ENCODE results near the gene OPRM1.
"Not testable (repeated sequence)": the region's sequence is repeated elsewhere in the genome, so short reads cannot be mapped to it uniquely, and the experiment has no call there.

Gene OPRM1

DNA sequence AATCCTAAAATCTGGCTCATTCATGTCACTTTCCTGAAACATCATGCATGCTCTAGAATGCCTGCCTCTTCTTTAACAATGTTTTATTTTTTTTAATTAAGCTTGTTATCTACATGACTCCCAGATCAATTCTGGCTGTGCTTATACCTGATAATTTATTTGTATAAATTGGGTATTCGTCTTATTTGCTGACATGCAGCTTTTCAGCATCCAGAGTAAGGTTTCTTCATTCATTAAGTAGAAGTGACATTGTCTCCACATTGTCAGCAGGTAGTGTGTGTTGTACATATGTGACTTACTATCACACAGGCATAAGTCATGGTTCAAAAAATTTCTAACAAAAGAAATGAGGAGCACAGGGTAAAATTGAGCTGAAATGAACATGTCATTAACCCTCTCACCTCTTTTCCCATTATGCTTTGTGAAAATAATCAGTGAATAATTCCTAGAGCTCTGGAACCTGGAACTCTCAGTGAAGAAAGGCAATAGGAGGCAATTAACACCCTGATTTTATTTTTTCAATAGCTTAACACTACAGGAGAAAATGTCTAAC, 157.4 kb downstream of the OPRM1 start:
- Histone ChIP-seq H3K27me3 (ENCODE audit: control insufficient read depth in 5 of 5, insufficient read depth in 4 of 5, low read length in 5 of 5) (no peaks in the 10 kb centered on the region), H3K9me3 (ENCODE audit: control insufficient read depth in 5 of 5, low read length in 5 of 5) (no peaks in the 10 kb centered on the region), H3K27ac (ENCODE audit: low read depth, low read length) (no peak overlapping the region), H3K9ac (ENCODE audit: low read length in 5 of 5) (no peak overlapping the region), H3K4me1 (ENCODE audit: control insufficient read depth in 5 of 5, insufficient read depth in 5 of 5, low read length in 5 of 5) (peaks cover 0 to 6% (median 3%) of the 10 kb centered on the region in 5 donors), H3K36me3 (ENCODE audit: control insufficient read depth in 5 of 5, insufficient read depth in 5 of 5, low read length in 5 of 5) (no peaks in the 10 kb centered on the region), H3K4me3 (ENCODE audit: low read depth in 1 of 5, low read length in 5 of 5) (no peak overlapping the region)

DNA sequence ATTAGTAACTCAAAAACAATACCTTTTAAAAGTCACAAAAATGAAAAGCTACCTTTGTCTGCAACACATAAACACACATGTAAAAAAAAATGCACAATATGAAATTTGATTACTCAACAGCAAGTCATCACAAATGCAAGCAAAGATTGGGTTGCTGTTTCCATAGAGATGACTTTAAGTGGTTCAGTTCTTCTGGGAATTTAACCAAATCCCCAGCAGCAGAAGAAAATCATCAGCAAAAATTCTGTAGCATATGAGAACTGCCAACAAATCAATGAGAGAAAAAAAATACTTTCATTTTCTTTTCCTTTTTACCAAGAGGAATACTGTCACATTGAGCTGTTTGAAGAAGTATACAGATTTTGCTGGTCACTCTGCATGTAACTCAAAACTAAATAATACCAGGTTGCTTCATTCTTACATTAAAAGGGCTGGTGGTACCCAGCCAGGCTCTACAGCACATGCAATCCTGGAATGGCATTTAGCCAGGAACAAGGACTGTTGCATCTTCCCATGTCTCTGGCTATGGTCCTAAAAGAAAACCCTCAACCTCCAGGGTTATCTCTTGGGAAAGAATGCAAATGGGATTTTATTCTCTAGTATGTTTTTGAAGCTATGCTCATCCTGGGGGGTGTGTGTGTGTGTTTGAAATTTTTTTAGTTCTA, 158.3 kb downstream of the OPRM1 start:
- peak overlapping the region in 1 of 5 donors; percentile 40 for H3K9ac ChIP-seq (ENCODE audit: low read length in 5 of 5)
- peaks cover 0 to 6% (median 3%) of the 10 kb centered on the region in 5 donors for H3K4me1 ChIP-seq (ENCODE audit: control insufficient read depth in 5 of 5, insufficient read depth in 5 of 5, low read length in 5 of 5)
- H3K36me3 ChIP-seq (ENCODE audit: control insufficient read depth in 5 of 5, insufficient read depth in 5 of 5, low read length in 5 of 5): no peaks in the 10 kb centered on the region
- H3K27me3 ChIP-seq (ENCODE audit: control insufficient read depth in 5 of 5, insufficient read depth in 4 of 5, low read length in 5 of 5): no peaks in the 10 kb centered on the region
- H3K9me3 ChIP-seq (ENCODE audit: control insufficient read depth in 5 of 5, low read length in 5 of 5): no peaks in the 10 kb centered on the region
- H3K27ac ChIP-seq (ENCODE audit: low read depth, low read length): no peak overlapping the region
- no peak overlapping the region for H3K4me3 ChIP-seq (ENCODE audit: low read depth in 1 of 5, low read length in 5 of 5)

DNA sequence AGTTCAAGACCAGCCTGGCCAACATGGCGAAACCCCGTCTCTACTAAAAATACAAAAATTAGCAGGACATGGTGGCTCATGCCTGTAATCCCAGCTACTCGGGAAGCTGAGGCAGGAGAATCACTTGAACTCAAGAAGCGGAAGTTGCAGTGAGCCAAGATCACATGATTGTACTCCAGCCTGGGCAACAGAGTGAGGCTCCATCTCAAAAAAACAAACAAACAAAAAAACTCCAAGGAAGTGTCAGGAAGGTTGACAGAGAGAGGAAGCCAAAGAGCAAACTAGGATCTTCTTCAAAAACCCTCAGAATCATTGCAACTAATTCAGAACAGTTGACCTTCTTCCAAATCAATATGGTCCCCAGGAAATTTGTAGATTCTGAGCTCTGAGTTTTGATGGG, 162.6 kb downstream of the OPRM1 start:
- not testable (repeated sequence) for H3K27me3 ChIP-seq (ENCODE audit: control insufficient read depth in 5 of 5, insufficient read depth in 4 of 5, low read length in 5 of 5); H3K27ac ChIP-seq (ENCODE audit: low read depth, low read length); H3K9me3 ChIP-seq (ENCODE audit: control insufficient read depth in 5 of 5, low read length in 5 of 5); H3K4me1 ChIP-seq (ENCODE audit: control insufficient read depth in 5 of 5, insufficient read depth in 5 of 5, low read length in 5 of 5); H3K36me3 ChIP-seq (ENCODE audit: control insufficient read depth in 5 of 5, insufficient read depth in 5 of 5, low read length in 5 of 5); H3K9ac ChIP-seq (ENCODE audit: low read length in 5 of 5); H3K4me3 ChIP-seq (ENCODE audit: low read depth in 1 of 5, low read length in 5 of 5)

DNA sequence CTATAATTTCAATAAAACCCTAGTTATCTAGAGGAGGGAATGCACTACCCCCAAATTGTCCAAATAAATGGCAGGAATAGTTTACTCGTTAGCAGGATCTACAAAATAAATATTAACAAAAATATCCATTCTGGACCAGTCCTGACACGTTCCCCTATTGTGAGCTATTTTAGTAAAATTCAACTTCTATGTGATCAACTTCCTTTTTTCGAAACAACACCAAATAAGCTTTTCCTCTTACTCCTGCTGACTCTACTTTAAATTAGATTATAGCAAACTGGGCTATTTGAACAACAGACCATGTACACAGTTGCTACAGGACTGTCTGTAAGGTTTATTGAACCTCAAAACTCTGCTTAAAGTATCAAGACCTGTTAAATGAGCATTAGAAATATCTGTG, 163.3 kb downstream of the OPRM1 start:
- no peak overlapping the region for H3K27ac ChIP-seq (ENCODE audit: low read depth, low read length)

DNA sequence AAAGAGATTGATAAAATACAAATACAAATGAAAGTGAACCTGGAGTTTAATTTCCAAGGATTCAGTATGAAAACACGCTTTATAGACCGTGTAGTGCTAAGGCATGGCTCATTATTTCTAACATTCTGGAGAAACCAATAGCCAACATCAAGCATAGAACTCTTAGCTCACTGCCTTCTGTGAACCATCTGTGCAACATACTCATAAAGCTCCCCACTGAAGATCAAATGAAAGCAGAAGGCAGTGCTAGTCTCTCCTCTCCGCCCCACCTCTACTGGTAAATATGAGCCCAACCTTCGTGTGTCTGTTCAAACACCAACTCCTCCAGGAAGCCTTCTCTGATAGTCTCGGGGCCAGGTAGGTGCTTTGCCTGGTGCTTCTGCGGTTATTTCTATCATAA, 163.9 kb downstream of the OPRM1 start:
- no peaks in the 10 kb centered on the region for H3K27me3 ChIP-seq (ENCODE audit: control insufficient read depth in 5 of 5, insufficient read depth in 4 of 5, low read length in 5 of 5)
- peaks cover 0 to 3% (median 0%) of the 10 kb centered on the region in 5 donors for H3K4me1 ChIP-seq (ENCODE audit: control insufficient read depth in 5 of 5, insufficient read depth in 5 of 5, low read length in 5 of 5)
- no peak overlapping the region for H3K9ac ChIP-seq (ENCODE audit: low read length in 5 of 5)
- no peaks in the 10 kb centered on the region for H3K36me3 ChIP-seq (ENCODE audit: control insufficient read depth in 5 of 5, insufficient read depth in 5 of 5, low read length in 5 of 5)
- no peak overlapping the region for H3K4me3 ChIP-seq (ENCODE audit: low read depth in 1 of 5, low read length in 5 of 5)
- H3K9me3 ChIP-seq (ENCODE audit: control insufficient read depth in 5 of 5, low read length in 5 of 5): no peaks in the 10 kb centered on the region
- H3K27ac ChIP-seq (ENCODE audit: low read depth, low read length): no peak overlapping the region

More for the DNA sequence above, 163.3 kb downstream of the OPRM1 start:
- Histone ChIP-seq H3K4me1 (ENCODE audit: control insufficient read depth in 5 of 5, insufficient read depth in 5 of 5, low read length in 5 of 5) (peaks cover 0 to 3% (median 3%) of the 10 kb centered on the region in 5 donors), H3K27me3 (ENCODE audit: control insufficient read depth in 5 of 5, insufficient read depth in 4 of 5, low read length in 5 of 5) (no peaks in the 10 kb centered on the region), H3K9ac (ENCODE audit: low read length in 5 of 5) (no peak overlapping the region), H3K4me3 (ENCODE audit: low read depth in 1 of 5, low read length in 5 of 5) (no peak overlapping the region), H3K36me3 (ENCODE audit: control insufficient read depth in 5 of 5, insufficient read depth in 5 of 5, low read length in 5 of 5) (no peaks in the 10 kb centered on the region), H3K9me3 (ENCODE audit: control insufficient read depth in 5 of 5, low read length in 5 of 5) (no peaks in the 10 kb centered on the region)

DNA sequence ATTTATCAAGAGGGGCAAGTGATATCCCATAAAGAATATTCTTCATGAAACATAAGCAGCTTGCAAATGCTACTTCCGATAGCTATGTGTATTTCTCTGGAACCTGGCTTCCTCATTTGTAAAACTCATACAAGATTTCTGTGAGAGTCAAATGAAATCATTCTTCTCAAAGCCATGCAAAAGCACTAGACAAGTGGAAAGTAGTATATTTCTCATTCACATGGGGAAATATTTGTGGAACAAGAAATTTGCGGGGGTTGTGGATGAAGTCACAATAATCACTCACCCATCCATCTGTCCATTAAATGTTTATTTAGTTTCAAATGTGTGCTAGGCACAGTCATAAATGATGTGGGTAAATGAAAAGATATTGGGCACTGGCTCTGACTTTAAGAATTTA, 167.1 kb downstream of the OPRM1 start:
- Histone ChIP-seq H3K9ac (ENCODE audit: low read length in 5 of 5) (no peak overlapping the region), H3K4me1 (ENCODE audit: control insufficient read depth in 5 of 5, insufficient read depth in 5 of 5, low read length in 5 of 5) (peaks cover 0 to 3% (median 0%) of the 10 kb centered on the region in 5 donors), H3K27me3 (ENCODE audit: control insufficient read depth in 5 of 5, insufficient read depth in 4 of 5, low read length in 5 of 5) (no peaks in the 10 kb centered on the region), H3K27ac (ENCODE audit: low read depth, low read length) (no peak overlapping the region), H3K4me3 (ENCODE audit: low read depth in 1 of 5, low read length in 5 of 5) (no peak overlapping the region), H3K9me3 (ENCODE audit: control insufficient read depth in 5 of 5, low read length in 5 of 5) (no peaks in the 10 kb centered on the region), H3K36me3 (ENCODE audit: control insufficient read depth in 5 of 5, insufficient read depth in 5 of 5, low read length in 5 of 5) (no peaks in the 10 kb centered on the region)

DNA sequence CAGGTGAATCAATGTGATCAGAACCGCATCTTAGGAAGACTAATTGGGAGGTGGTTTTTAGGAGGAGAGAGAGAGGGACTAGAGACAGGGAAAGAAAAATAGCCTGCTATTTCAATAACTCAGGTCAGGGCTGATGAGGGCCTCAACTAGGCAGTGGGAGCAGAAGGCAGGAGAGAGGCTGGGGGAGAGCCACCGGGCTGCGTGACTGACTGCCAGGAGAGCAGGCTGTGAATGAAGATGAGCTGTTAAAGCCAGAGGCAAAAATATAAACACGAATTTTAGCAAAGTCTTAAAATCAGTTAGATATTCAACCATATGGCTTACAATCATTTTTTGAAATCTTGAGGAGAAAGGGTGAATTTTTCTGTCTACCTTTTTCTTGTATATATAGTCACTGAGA, 168.0 kb downstream of the OPRM1 start:
- Histone ChIP-seq H3K27me3 (ENCODE audit: control insufficient read depth in 5 of 5, insufficient read depth in 4 of 5, low read length in 5 of 5) (no peaks in the 10 kb centered on the region), H3K9ac (ENCODE audit: low read length in 5 of 5) (no peak overlapping the region), H3K9me3 (ENCODE audit: control insufficient read depth in 5 of 5, low read length in 5 of 5) (no peaks in the 10 kb centered on the region), H3K27ac (ENCODE audit: low read depth, low read length) (no peak overlapping the region), H3K4me1 (ENCODE audit: control insufficient read depth in 5 of 5, insufficient read depth in 5 of 5, low read length in 5 of 5) (peaks cover 0 to 3% (median 0%) of the 10 kb centered on the region in 5 donors), H3K36me3 (ENCODE audit: control insufficient read depth in 5 of 5, insufficient read depth in 5 of 5, low read length in 5 of 5) (no peaks in the 10 kb centered on the region), H3K4me3 (ENCODE audit: low read depth in 1 of 5, low read length in 5 of 5) (no peak overlapping the region)

DNA sequence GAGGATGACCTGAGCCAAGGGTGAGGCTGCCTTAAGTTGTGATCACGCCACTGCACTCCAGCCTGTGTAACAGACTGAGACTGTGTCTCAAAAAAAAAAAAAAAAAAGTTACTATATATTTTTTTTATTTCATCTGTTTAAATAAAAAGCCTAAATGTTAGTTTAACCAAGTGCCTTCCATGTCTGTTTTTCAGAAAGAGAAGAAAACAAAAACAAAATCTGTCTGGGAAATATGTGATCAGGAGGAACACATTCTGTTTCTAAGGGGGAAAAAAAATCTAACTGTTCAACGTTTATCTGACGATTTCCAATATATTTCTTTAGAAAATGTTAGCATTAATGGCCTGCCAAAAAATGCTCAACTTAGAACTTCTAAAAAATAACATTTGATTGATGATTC, 170.5 kb downstream of the OPRM1 start:
- Histone ChIP-seq H3K27me3 (ENCODE audit: control insufficient read depth in 5 of 5, insufficient read depth in 4 of 5, low read length in 5 of 5) (no peaks in the 10 kb centered on the region), H3K9ac (ENCODE audit: low read length in 5 of 5) (no peak overlapping the region), H3K9me3 (ENCODE audit: control insufficient read depth in 5 of 5, low read length in 5 of 5) (no peaks in the 10 kb centered on the region), H3K4me1 (ENCODE audit: control insufficient read depth in 5 of 5, insufficient read depth in 5 of 5, low read length in 5 of 5) (no peaks in the 10 kb centered on the region), H3K36me3 (ENCODE audit: control insufficient read depth in 5 of 5, insufficient read depth in 5 of 5, low read length in 5 of 5) (no peaks in the 10 kb centered on the region), H3K4me3 (ENCODE audit: low read depth in 1 of 5, low read length in 5 of 5) (no peak overlapping the region), H3K27ac (ENCODE audit: low read depth, low read length) (no peak overlapping the region)

DNA sequence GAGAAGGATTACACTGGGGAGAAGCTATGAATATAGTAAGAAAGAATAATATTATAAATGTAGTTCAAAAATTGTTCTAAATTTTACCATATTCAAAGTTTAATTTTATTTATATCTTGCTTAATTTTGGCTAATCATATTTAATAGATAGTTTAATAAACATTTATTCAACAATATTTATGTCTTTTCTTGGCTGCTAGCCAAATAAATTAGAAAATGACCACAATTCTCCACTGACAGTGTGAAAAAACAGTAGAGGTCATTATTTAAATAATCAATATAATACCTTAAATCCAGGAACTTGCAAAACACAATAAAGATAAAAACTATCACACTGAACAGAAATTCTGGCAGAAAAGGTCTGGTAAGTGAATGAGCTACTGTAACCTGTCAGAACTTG, 171.6 kb downstream of the OPRM1 start:
- Histone ChIP-seq H3K9me3 (ENCODE audit: control insufficient read depth in 5 of 5, low read length in 5 of 5) (no peaks in the 10 kb centered on the region), H3K36me3 (ENCODE audit: control insufficient read depth in 5 of 5, insufficient read depth in 5 of 5, low read length in 5 of 5) (no peaks in the 10 kb centered on the region), H3K4me3 (ENCODE audit: low read depth in 1 of 5, low read length in 5 of 5) (no peak overlapping the region), H3K27ac (ENCODE audit: low read depth, low read length) (no peak overlapping the region), H3K9ac (ENCODE audit: low read length in 5 of 5) (no peak overlapping the region), H3K4me1 (ENCODE audit: control insufficient read depth in 5 of 5, insufficient read depth in 5 of 5, low read length in 5 of 5) (no peaks in the 10 kb centered on the region), H3K27me3 (ENCODE audit: control insufficient read depth in 5 of 5, insufficient read depth in 4 of 5, low read length in 5 of 5) (no peaks in the 10 kb centered on the region)

DNA sequence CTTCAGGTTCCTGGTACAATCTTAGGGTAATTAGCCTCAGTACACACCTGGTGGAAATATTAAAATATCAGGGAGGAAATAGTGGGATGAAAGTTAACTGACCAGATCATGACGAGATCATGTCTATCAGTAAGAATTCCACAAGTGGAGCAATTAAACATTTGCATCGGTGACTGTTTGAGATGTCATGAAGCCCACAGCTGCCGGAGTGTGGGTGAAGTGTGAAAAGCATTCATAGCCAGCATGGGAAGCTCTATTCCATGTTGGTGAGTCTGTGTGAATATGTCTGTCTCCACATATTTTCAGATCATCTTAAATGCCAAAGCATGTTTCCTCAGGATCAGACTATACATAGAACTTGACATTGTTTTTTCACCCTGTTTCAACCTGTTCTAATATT, 174.7 kb downstream of the OPRM1 start:
- H3K4me3 ChIP-seq (ENCODE audit: low read depth in 1 of 5, low read length in 5 of 5): no peak overlapping the region
- no peaks in the 10 kb centered on the region for H3K4me1 ChIP-seq (ENCODE audit: control insufficient read depth in 5 of 5, insufficient read depth in 5 of 5, low read length in 5 of 5)
- no peak overlapping the region for H3K27ac ChIP-seq (ENCODE audit: low read depth, low read length)
- H3K36me3 ChIP-seq (ENCODE audit: control insufficient read depth in 5 of 5, insufficient read depth in 5 of 5, low read length in 5 of 5): no peaks in the 10 kb centered on the region
- H3K27me3 ChIP-seq (ENCODE audit: control insufficient read depth in 5 of 5, insufficient read depth in 4 of 5, low read length in 5 of 5): no peaks in the 10 kb centered on the region
- no peaks in the 10 kb centered on the region for H3K9me3 ChIP-seq (ENCODE audit: control insufficient read depth in 5 of 5, low read length in 5 of 5)
- H3K9ac ChIP-seq (ENCODE audit: low read length in 5 of 5): no peak overlapping the region
